8988T (cell line): ENCODE data around the gene LPAR1.
"Not testable (repeated sequence)": the region's sequence is repeated elsewhere in the genome, so short reads cannot be mapped to it uniquely, and the experiment has no call there.

Experiments
- DNase-seq: peaks from one replicate; pipeline ENCODE4 v3.0.0; 2011

The LPAR1 gene

DNA sequence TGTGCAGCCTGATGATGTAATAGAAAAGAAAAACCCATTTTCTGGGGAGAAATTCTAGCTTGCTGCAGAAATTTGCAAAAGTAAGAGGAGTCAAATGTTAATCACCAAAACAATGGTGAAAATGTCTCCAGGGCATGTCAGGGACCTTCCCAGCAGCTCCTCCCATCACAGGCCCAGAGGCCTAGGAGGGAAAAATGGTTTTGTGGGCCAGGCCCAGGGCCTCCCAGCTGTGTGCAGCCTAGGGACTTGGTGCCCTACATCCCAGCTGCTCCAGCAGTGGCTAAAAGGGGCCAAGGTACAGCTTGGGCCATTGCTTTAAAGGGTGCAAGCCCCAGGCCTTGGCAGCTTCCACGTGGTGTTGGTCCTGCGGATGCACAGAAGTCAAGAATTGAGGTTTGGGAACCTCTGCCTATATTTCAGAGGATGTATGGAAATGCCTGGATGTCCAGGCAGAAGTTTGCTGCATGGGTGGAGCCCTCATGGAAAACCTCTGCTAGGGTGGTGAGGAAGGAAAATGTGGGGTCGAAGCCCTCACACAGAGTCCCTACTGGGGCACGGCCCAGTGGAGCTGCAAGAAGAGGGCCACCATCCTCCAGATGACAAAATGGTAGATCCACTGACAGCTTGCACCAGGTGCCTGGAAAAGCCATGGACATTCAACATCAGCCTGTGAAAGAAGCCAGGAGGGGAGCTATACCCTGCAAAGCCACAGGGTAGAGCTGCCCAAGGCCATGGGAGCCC, 176.7 kb downstream of the LPAR1 start:
- not testable (repeated sequence) for DNase-seq

DNA sequence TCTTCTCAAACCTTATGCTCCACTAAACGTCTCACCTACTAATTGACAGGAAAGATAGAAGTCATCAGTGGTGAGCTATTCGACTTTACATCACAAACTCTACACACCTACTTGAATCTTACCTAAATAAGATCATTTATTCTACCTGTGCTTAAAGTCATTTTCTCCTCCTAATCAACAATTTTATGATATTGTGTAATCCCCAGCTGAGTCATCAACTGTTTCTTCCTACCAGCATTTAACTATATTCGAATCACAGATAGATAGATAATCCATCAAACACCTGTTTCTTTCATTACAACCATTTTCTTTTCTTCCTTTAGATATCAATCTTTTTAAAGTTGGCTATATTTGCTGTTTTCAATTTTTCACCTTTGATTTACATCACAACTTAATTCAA, 181.5 kb downstream of the LPAR1 start:
- DNase-seq: no peak

DNA sequence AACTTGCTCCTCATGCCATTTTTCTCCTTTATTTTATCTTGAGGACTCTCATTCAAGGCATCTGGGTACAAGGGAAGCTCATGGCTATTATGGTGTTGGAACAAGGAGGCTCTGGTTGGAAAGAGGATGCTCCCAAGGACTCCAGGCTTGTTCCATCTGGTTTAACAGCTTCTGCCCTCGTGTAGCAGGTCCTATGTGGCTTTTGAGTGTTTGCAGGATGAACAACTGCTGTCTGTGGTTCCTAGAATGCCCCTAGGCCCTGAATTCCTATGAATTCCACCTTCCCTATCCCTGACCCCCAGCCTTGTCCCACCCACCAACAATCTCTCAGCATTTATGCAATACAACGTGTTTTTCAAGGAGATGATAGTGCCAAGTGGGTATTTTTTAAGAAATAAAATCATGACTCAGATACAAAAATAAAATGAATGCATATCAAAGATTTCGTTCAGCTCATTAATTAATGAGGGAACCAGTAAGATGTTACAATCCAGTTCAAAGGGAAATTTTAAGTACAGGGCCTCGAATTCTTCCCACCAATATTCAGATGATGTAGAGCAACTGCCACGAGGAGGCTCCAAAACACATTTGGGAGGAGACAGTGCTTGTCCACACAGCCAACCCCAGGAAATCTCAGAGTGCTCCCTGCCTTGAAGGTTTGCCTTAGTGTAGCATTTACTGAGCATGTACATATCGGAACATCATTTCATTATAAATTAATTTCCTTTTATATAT, 187.7 kb downstream of the LPAR1 start:
- DNase-seq: no peak

DNA sequence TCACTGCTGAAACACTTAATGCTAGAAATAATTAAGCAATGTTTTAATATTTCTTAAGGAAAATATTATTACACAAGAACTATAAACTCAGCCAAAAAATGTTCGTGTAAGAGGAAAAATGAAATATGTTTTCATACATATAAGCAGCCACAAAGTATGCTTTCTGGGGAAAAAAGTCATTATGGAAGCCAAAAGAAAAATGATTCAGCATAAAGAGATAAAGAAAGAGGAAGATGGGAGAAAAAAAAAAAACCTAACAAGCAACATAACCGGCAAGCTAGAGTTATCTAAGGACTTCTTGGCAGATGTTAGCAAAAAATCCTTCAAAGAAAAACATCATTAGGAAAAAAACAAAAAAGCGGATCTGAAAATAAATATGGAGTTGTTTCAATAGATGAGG, 190.6 kb downstream of the LPAR1 start:
- no peak for DNase-seq

DNA sequence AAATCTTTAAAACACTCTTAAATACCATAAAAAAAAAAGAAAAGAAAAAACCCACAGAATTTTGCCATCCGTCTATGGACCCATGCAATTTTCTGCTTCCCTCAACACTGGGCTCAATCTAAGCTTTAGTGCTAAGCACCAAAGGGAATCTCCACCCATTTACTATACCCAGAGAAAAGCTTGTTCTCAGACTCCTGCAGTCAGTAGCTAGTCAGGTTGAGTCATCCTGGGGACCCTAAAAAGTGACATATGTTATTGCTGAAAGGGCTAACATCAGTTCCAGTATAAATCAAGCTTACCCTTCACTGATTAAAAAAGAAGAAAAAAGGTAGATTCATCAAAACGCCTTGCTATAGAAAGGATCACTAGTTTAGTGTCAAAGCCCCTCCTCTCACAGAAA, 192.1 kb downstream of the LPAR1 start:
- DNase-seq: no peak

DNA sequence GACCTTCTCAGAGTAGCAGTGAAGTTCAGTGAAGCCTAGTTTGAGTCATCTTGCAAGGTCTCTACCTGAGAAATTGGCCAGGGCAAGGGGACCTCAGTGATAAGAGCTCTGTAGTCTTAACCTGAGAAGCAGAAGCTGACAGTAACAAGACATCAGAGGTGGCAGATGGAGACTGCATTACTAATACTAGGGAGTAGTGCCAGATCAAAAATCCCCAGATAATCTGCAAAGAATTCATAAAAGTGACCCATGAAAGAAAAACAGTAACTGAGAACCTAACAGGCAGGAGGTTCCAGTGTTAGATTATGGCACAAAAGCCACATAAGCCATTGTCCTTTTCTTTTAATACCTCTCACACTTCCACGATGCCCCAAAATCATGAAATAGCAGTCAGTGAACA, 194.1 kb downstream of the LPAR1 start:
- no peak for DNase-seq

DNA sequence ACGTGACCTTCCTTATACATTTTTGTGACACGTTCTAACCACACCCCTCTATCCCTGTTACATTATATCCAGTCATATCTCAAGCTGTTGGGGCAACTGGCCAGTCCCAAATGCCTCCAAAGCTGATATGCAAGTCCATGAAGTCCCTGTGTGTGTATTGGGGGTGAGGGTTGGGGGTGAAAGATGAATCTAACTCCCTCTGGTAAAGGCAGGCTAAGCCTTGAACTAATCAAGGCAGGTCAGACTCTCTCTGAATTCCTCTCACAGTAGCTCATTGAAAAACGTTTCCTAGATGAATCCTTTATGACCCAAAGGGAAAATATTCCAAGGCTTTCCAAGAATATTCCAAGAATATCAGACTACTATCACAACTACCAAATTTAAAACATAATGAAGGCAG, 195.3 kb downstream of the LPAR1 start:
- DNase-seq: no peak

DNA sequence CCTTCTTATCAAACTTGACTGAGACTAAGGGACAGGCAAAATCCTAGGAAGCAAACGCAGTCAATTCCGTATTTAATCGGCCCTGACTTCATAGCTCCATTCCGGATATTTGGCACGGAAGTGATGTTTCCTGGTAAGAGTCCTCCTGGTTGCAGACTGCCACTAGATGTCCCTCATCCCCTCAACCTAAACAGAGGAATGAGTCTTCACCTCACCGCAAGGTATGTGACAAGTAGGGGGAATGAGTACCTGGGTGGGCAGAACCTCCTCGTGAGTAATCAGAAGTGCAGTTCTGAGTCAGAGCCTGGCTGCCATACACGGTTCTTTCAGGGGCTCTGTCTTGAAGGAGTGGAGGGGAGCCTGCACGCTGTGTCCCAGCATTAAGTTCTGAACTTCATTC, 196.1 kb downstream of the LPAR1 start:
- no peak for DNase-seq

DNA sequence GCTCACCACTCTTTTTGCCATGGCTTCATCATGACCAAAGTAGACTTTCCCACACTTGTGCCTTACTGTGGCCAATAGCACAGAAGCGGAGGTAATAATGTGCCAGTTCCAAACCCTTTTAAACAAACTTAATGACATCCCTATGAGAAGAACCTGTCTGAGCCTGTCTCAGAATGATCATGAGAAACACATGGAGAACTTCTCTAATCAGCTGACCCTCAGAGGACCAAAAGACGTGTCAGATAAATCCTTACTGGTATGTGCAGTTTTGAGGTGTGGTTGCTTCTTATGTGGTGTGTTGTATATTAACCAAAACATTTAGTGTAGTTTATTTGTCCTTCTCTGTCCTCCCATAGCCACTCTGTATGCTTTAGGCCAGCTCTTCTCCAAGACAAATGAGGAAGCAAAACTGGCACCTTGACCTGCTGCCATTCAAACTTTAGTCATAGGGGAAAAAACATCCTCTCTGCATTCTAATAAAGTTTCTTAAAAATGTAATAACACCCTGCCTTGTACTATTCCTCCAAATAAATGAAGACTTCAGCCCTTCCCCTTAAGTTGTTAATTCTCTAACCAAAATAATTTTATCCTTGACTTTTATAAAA, 200.8 kb downstream of the LPAR1 start:
- DNase-seq: no peak

DNA sequence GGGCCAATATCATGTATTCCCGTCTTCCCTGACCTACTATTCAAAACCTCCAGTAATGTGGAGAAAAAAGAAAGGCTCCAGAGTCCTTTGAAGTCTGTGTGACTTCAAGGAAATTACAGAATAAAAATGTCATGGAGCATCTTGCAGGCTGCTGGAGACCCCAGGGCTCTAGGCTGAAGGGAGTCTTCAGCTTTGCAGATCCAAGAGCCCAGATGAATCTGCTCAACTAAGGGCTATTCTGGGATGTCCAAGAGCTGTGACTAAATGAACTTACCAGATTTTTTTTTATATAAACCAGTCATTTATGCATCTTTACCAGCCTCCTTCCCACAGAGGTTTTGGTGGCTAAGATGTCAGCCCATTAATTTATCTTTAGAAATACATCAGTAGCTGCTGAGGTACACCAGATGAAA, 202.4 kb downstream of the LPAR1 start:
- DNase-seq: no peak

DNA sequence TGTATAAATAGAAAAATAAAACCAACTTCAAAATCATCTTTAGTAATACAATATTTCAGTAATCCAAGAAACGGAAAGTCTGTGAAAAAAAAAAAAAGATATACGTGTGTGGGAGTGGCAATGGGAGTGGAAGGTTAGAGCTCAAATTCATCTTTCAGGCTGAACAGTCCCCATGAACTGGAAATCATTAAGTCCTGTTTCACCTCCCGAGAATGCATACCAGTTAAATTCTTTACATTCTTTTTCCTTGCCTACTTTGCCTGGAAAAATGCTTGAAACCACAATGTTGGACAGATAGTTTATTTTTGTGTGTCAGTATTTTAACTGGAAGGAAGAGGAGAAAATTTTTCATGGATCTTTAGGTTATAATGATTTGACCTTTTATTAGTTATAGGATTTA, 202.9 kb downstream of the LPAR1 start:
- peak; percentile 14 for DNase-seq

DNA sequence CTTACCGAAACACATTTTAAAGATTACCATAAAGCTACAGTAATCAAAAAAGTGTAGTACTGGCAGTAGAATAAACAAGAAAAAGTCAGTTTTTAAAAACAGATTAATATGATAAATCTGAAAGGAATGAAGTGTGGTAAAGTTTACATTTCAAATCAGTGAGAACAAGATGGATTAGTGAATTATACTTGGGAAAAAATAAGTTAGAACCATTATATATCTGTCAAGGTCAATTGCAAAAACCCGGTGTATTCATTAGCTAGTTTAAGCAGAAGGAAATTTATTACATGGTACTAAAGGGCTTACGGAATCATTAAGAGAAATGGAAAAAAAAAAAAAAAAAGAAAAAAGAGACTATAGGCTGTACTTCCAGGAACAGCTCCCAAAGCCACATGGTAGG, 205.3 kb downstream of the LPAR1 start:
- DNase-seq: no peak

DNA sequence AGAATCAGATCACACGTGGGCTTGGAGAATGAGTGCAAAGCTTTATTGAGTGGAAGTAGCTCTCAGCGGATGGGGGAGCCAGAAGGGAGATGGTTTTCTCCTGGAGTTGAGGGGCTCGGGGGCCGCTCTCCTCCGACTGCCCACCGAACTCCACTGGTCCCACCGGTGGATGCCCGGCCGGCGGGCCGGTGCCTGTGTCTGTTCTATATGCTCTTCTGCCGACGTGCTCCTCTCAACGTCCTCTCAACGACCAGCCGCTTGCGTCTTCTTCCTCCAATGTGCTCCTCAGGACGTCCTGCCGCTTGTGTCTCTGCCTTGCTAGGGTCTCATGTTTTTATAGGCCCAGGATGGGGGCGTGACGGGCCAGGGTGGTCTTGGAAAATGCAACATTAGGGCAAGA, 207.8 kb downstream of the LPAR1 start:
- DNase-seq: no peak

DNA sequence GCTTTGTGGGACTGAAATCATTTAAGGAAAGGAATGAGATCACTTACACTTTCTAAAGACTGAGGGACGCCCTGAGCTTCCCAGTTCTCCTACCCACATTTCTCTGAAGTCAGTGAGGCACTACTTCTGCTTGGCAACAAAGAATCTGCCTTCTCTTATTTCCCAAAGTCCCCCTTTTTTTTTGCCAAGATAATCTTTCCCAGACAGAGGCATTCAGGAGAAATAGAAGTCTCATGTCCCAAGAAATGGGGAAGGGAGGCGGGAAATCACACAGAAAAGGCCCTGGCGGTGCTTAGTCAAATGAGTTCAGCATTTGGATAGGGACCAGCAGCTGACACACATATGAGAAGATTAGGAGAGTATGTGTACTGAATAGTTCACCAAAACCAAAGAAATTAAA, 210.0 kb downstream of the LPAR1 start:
- no peak for DNase-seq

DNA sequence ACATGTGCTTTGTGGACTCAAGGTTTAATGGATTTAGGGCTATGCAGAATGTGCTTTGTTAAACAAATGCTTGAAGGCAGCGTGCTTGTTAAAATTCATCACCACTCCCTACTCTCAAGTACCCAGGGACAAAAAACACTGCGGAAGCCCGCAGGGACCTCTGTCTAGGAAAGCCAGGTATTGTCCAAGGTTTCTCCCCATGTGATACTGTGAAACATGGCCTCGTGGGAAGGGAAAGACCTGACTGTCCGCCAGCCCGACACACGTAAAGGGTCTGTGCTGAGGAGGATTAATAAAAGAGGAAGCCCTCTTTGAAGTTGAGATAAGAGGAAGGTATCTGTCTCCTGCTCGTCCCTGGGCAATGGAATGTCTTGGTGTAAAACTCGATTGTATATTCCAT, 211.9 kb downstream of the LPAR1 start:
- not testable (repeated sequence) for DNase-seq

DNA sequence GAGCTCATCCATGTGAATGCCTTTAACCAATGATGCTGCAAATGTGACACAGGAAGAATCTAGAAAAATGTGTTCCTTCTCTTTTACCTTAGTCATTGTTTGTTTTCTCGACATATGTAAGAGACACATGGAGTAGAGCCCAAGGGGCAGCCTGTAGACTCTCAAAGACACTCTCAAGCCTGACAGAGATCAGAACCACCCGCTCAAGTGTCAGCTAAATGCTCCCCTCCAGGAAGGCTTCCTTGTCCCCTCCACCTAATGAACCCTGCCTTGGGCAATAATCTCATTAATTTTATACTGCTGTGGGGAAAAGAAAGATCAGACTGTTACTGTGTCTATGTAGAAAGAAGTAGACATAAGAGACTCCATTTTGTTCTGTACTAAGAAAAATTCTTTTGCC, 212.3 kb downstream of the LPAR1 start:
- DNase-seq: no peak

DNA sequence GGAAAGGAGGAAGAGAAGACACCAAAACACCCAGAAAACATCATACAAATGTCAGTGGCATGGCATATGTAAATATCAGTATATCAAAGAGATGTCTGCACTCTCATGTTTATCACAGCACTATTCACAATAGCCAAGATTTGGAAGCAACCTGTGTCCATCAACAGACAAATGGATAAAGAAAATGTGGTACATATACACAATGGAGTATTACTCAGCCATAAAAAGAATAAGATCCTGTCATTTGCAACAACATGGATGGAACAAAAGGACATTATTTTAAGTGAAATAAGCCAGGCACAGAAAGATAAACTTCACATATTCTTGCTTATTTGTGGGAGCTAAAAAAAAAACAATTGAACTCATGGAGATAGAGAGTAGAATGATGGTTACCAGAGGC, 213.1 kb downstream of the LPAR1 start:
- not testable (repeated sequence) for DNase-seq
